Mesodermal cell (in vitro differentiated cells): ENCODE measurements around the gene CNN3.

Source experiments
- H3K27ac ChIP-seq: 2 replicates; pipeline ENCODE4 v1.7.0; 2013; ENCODE audit warnings: mild to moderate bottlenecking, low read depth, low read length, moderate library complexity; ENCODE audit not compliant: severe bottlenecking
- H3K36me3 ChIP-seq: 2 replicates; pipeline ENCODE4 v1.7.1; 2013; ENCODE audit warnings: mild to moderate bottlenecking, low read length, moderate library complexity; ENCODE audit not compliant: control insufficient read depth, insufficient read depth
- H3K4me1 ChIP-seq: one replicate; pipeline ENCODE4 v1.7.1; 2013; ENCODE audit warnings: mild to moderate bottlenecking, low read length; ENCODE audit not compliant: insufficient read depth, control insufficient read depth, poor library complexity, severe bottlenecking
- H3K4me3 ChIP-seq: 2 replicates; pipeline ENCODE4 v1.7.0; 2013; ENCODE audit warnings: low read length, control low read depth, mild to moderate bottlenecking; ENCODE audit not compliant: insufficient read depth, poor library complexity, severe bottlenecking; ENCODE audit errors: extremely low read depth
- H3K9me3 ChIP-seq: 2 replicates; pipeline ENCODE4 v1.7.1; 2013; ENCODE audit warnings: mild to moderate bottlenecking, low read length, moderate library complexity; ENCODE audit not compliant: control insufficient read depth
- WGBS, 2 experiments: methylation state at CpG; one replicate each; pipeline ENCODE4 v1.1.5; 2013; ENCODE audit warnings: missing lambda C conversion rate in 2 of 2; ENCODE audit not compliant: insufficient coverage in 2 of 2; 5-methylcytosine and 5-hydroxymethylcytosine counted together

The CNN3 gene

GRCh38 chr1:94921977-94922376, 4.9 kb downstream of the CNN3 start:
- Histone ChIP-seq H3K9me3 (no peaks in the 10 kb centered on the region), H3K4me1 (peaks cover 45% of the 10 kb centered on the region), H3K4me3 (no peak overlapping the region), H3K27ac (no peak overlapping the region), H3K36me3 (peaks cover 65% of the 10 kb centered on the region)
- no CpG with 5 or more reads among the region's 1 CpG for WGBS, 2 experiments

- peaks cover 48% of the 10 kb centered on the region for H3K4me1 ChIP-seq
- peaks cover 71% of the 10 kb centered on the region for H3K36me3 ChIP-seq
- 90% methylated on average over 2 of the region's 3 CpGs; no CpG with 5 or more reads in 1 of the 2 experiments for WGBS, 2 experiments
- no peaks in the 10 kb centered on the region for H3K9me3 ChIP-seq
- no peak overlapping the region for H3K27ac ChIP-seq
- no peak overlapping the region for H3K4me3 ChIP-seq
Observed at GRCh38 chr1:94920061-94920460, 6.8 kb downstream of the CNN3 start.

- 83 to 100% methylated on average over 2 to 4 of the region's 4 CpGs for WGBS, 2 experiments
- Histone ChIP-seq H3K4me3 (no peak overlapping the region), H3K36me3 (peaks cover 69% of the 10 kb centered on the region), H3K9me3 (no peaks in the 10 kb centered on the region), H3K27ac (no peak overlapping the region), H3K4me1 (peaks cover 48% of the 10 kb centered on the region)
Observed at GRCh38 chr1:94919241-94920030, 7.5 kb downstream of the CNN3 start.

- peaks cover 72% of the 10 kb centered on the region for H3K36me3 ChIP-seq
- no peaks in the 10 kb centered on the region for H3K9me3 ChIP-seq
- H3K4me1 ChIP-seq = peaks cover 35% of the 10 kb centered on the region
- no peak overlapping the region for H3K4me3 ChIP-seq
- WGBS, 2 experiments = 100% methylated on average over 1 of the region's 6 CpGs; no CpG with 5 or more reads in 1 of the 2 experiments
- H3K27ac ChIP-seq = no peak overlapping the region
Observed at GRCh38 chr1:94917251-94917650, 9.7 kb downstream of the CNN3 start.

- H3K27ac ChIP-seq = no peak overlapping the region
- H3K4me3 ChIP-seq = no peak overlapping the region
- WGBS, 2 experiments = 68 to 96% methylated on average over 4 of the region's 9 CpGs
- peaks cover 13% of the 10 kb centered on the region for H3K4me1 ChIP-seq
- no peaks in the 10 kb centered on the region for H3K9me3 ChIP-seq
- H3K36me3 ChIP-seq = peaks cover 83% of the 10 kb centered on the region
Observed at GRCh38 chr1:94912263-94913184, 14.4 kb downstream of the CNN3 start.

GRCh38 chr1:94909486-94909885, 17.4 kb downstream of the CNN3 start:
- H3K36me3 ChIP-seq = peaks cover 89% of the 10 kb centered on the region
- peaks cover 19% of the 10 kb centered on the region for H3K4me1 ChIP-seq
- H3K9me3 ChIP-seq = no peaks in the 10 kb centered on the region
- peak overlapping the region; percentile 7 for H3K27ac ChIP-seq
- WGBS, 2 experiments = 81 to 96% methylated on average over 4 to 5 of the region's 6 CpGs
- H3K4me3 ChIP-seq = no peak overlapping the region

- H3K27ac ChIP-seq = peak overlapping the region; percentile 7
- no peaks in the 10 kb centered on the region for H3K9me3 ChIP-seq
- WGBS, 2 experiments = 88% methylated on average over 1 of the region's 2 CpGs; no CpG with 5 or more reads in 1 of the 2 experiments
- H3K36me3 ChIP-seq = peaks cover 83% of the 10 kb centered on the region
- peaks cover 23% of the 10 kb centered on the region for H3K4me1 ChIP-seq
- no peak overlapping the region for H3K4me3 ChIP-seq
Observed at GRCh38 chr1:94908965-94909364, 17.9 kb downstream of the CNN3 start.

GRCh38 chr1:94908190-94908589, 18.7 kb downstream of the CNN3 start:
- WGBS, 2 experiments = 91 to 97% methylated on average over 5 to 7 of the region's 7 CpGs
- no peak overlapping the region for H3K4me3 ChIP-seq
- H3K27ac ChIP-seq = no peak overlapping the region
- peaks cover 29% of the 10 kb centered on the region for H3K4me1 ChIP-seq
- H3K9me3 ChIP-seq = no peaks in the 10 kb centered on the region
- H3K36me3 ChIP-seq = peaks cover 82% of the 10 kb centered on the region

- Histone ChIP-seq H3K9me3 (no peaks in the 10 kb centered on the region), H3K4me3 (no peak overlapping the region), H3K36me3 (peaks cover 82% of the 10 kb centered on the region), H3K27ac (no peak overlapping the region), H3K4me1 (peaks cover 25% of the 10 kb centered on the region)
- WGBS, 2 experiments = 100% methylated on average over 1 to 2 of the region's 3 CpGs
Observed at GRCh38 chr1:94907136-94907535, 19.8 kb downstream of the CNN3 start.

- H3K9me3 ChIP-seq = no peaks in the 10 kb centered on the region
- H3K27ac ChIP-seq = no peak overlapping the region
- peaks cover 25% of the 10 kb centered on the region for H3K4me1 ChIP-seq
- WGBS, 2 experiments = 88% methylated on average over 1 of the region's 5 CpGs; no CpG with 5 or more reads in 1 of the 2 experiments
- H3K36me3 ChIP-seq = peaks cover 82% of the 10 kb centered on the region
- no peak overlapping the region for H3K4me3 ChIP-seq
Observed at GRCh38 chr1:94906382-94906781, 20.5 kb downstream of the CNN3 start.
